Stimulated activated CD4-positive, alpha-beta T cell treated with anti-CD3 and anti-CD28 coated beads, Interleukin-12 subunit alpha, Interleukin-12 subunit beta, amount 100 ng/mL, for 4 hours (primary cell): ENCODE data around the gene STX2.

Source experiments
- DNase-seq: peaks from one replicate; pipeline ENCODE4 v3.0.0-alpha.2; 2020

STX2 gene

GRCh38 chr12:130829391-130830245, 9.4 kb downstream of the STX2 start:
- DNase-seq = no peak

DNA sequence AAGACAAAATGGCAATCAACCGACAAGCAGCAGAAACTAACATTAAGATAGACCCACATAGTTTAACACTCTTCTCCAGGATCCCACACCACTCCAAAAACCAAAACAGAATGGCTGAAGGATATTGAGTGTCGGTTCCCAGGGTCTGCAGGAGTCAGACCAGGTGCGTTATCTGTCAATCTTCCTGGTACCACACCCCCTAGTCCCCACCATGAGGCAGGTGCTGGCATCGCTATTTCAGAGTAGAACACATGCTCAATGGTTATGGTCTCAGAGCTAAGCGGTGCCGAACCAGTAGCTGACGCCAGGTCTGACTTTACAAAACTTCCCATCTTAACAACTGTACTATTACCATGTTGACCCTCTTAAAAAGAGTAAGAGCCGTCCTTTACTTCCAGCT, 10.2 kb downstream of the STX2 start:
- no peak for DNase-seq

- no peak for DNase-seq
Observed at GRCh38 chr12:130827432-130827831, 11.6 kb downstream of the STX2 start.

DNA sequence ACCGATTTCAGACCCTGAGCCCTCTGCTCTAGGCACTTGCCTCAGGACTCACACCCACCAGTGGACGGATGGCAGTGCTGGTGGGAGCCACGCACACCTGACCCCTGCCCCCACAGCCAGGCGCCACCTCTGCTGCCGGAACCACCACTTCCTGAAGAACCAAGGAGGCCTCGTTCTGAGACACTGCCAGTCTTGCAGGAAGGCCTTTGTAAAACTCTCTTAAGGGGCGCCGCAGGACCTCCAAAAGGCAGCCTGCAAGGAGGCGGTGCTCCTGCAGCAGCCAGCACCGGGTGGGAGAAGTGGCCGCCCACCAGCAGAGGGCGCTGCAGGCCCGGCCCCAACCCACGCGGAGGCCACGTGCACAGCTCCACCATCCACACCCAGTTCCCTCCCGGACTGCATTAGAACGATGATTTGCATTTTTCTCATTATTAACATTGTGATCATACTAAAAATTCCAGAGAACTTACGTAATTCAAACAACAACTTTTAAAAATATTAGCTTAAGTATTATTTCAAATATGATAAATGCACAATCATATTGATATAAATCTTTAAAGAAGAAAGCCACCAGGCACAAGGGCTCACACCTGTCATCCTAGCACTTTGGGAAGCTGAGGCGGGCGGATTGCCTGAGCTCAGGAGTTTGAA, 12.8 kb downstream of the STX2 start:
- DNase-seq = peak; percentile 68

- DNase-seq = no peak
Observed at GRCh38 chr12:130825771-130826150, 13.3 kb downstream of the STX2 start.

DNA sequence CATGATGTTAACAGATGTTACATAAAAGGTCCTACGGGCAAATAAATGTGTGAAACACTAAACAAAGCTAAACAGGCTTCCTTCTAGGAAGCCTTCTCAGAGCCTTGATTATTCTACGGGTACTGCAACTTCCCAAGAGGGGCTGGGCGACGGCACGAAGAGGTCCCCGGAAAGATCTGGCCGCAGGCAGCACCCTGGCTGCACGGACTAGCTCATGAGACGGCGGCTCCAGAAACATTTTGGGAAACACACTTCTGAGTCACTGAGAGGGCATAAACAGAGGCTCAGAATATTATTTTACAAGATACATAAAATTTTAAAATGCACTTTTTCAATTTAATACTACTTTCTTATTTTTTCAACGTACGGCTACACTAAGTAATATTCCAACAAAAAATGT, 19.4 kb downstream of the STX2 start:
- DNase-seq = no peak

DNA sequence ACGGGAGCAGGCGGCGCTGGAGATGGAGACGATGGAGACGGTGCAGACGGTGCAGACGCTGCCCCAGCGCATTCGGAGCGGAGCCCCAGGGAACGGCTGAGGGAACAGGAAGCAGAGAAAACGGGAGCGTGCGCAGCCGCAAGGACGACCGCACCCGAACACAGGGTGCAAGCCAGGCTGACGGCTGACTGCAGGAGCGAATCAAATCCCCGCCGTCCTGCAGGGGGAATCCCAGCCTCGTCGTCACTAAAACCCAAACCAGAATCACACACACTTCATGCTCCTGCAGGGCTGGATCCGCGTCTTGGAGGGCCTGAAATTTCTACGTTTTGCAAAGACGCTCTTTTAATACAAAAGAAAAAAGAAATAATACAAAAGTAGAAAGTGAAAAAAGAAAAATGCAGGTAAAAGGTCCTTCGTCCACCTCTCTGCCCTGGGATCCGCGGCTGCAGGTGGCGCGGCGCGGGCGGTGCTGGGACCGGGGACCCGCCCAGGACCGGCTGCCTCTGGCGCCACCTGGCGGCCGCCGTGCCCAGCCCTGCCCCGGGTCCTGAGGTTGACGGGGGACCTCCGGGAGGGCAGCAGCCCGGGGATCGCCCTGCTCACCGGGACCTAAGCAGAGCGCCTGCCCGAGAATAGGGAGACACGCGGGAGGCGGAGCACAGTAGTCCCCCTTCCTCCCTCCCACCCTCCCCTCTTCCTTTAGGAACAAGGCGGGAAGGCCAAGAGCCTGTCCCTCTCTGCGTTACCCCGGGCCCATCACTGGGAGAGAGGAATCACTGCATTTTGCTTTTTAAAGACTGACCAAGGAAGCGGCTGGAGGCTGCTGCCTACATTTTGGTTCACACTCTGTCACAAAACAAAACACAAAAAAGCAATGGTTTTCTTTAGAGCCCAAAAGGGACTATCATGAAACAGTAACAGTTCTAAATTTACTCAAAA, 20.1 kb downstream of the STX2 start:
- peak; percentile 79 for DNase-seq

DNA sequence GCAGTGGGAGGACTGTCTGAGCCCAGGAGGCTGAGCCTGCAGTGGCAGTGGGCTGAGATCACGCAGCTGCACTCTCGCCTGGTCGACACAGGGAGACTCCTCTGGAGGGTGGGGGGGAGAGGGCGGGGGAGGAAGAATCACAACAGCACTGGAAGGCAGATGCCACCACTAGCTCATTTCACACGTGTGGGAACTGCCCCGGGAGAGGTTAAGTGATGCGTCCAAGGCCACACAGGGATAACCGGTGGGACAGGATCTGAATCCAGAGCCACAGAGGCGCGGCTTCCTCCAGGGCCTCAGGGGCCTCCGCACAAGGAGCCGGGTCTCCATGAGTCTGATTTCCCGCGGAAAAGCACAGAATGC, 20.8 kb downstream of the STX2 start:
- no peak for DNase-seq

- DNase-seq = no peak
Observed at GRCh38 chr12:130817804-130818203, 21.2 kb downstream of the STX2 start.

GRCh38 chr12:130816097-130816496, 23.0 kb downstream of the STX2 start:
- no peak for DNase-seq

DNA sequence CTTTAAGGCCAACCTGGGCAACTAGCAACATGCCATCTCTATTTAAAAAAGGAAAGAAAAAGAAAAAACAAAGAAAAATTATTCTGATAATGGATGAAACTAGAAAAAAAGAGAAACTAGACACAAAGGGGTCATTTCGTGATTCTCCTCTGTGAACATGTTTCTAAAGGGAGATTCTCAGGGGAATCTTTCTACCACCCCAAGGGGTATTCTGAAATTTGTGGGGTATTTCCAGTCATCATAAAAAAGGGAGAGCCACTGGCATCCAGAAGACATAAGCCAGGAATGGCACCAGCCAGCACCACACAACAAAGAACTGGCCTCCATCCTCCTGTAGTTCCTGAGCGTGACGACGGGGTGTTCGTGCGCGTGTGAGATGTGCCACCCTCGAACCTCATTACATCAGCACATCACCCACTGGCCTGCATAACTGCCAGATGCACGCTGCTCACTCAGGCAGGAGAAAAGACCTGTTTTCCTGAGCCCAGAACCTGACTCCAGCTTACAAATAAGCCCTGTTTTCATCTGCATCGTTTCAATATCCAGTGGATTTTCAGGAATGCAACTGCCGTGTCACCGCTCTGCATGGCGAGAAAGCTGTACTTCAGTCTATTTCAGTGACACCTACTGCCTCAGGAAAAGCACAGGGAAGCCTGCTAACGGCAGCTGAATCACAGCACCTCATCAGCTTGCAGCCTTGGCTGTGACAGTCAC, 23.9 kb downstream of the STX2 start:
- no peak for DNase-seq

DNA sequence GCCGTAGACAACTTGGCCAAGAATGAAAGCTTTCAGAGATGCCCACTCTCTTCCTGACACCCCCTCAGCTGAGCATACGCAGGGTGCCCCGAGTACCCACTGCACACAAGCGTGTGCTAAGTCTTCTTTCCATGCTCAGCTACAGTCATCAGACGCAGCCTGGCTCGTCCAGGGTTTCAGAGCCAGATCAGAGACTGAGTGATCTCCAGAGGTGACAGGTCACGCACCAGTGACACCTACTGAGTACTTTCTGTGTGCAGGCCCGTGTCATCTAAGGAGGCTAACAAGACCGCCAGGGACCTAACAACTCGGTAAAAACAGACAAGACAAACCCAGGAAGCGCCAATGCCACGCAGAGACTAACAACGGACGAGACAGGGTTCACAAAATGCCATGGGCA, 25.1 kb downstream of the STX2 start:
- no peak for DNase-seq

DNA sequence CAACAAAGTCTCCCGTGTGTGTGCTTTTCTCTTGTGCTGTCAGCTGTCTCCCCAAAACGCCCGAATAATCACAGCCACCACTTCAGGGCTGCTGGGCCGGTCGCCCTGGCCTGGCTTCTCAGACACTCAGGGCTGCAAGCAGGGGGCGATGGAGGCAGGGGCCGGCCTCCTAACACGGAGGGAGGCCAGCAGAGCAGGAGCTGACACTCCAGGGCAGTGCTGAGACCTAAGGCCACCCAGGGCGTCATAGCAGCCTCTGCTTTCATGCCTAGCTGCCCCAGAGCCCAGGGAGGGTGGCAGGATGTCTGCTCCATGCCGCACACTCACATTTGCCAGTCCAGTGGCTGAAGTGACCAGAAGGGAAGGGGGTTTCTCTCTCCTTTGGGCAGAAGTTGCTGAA, 25.6 kb downstream of the STX2 start:
- no peak for DNase-seq

GRCh38 chr12:130809791-130810190, 29.3 kb downstream of the STX2 start:
- no peak for DNase-seq

DNA sequence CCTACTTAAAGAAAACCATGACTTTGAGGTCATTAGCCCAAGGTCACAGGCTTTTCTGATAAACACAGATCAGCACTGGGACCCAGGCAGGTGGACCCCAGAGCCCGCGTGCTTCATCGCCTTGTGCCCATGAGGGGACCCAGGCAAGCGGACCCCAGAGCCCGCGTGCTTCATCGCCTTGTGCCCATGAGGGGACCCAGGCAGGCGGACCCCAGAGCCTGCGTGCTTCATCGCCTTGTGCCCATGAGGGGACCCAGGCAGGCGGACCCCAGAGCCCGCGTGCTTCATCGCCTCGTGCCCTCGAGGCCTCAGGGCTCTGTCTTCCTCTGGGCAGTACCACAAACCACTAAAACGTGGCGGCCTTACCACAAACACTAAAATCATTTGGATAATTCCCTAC, 31.7 kb downstream of the STX2 start:
- DNase-seq = no peak

DNA sequence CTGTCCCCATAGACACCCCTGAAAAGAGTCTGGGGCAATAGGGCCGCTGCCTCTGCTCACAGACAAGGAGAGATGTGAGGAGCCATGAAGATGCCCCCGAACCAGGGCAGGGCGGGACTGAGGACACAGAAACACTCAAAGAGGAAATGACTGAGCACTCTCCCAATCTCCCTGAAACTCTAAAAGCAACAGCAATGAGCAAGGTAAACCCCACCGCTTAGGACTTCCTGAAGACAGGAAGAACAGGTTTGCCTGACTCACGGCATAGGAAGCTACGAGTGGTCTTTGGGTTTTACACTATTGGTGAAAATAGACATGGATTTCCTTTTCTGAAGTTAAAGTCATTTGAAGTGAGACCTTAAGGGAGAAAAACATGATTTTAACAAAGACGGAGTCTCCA, 32.5 kb downstream of the STX2 start:
- no peak for DNase-seq

GRCh38 chr12:130805635-130806034, 33.4 kb downstream of the STX2 start:
- DNase-seq = no peak

GRCh38 chr12:130804216-130804615, 34.8 kb downstream of the STX2 start:
- no peak for DNase-seq

- DNase-seq = no peak
Observed at GRCh38 chr12:130803702-130804101, 35.3 kb downstream of the STX2 start.

- DNase-seq = no peak
Observed at GRCh38 chr12:130800312-130800711, 38.7 kb downstream of the STX2 start.

DNA sequence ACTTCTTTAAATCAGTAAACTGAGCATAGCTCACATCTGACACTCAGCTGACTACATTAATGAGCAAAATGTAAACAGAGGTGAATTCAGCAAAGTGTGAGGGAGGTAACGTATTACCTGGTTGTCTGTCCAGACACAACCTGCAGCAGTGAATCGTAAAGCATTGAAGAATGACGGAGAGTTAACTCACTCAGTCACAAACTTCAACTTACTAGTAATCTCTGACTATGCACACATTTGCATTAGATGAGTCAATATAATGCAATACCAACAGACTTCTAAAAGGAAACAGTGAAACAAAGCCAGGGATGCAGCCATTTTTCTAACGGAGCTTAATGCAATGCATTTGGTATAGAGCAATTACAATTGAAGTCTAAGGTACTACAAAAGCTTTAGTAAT, 40.0 kb downstream of the STX2 start:
- DNase-seq = no peak

- peak; percentile 16 for DNase-seq
Observed at GRCh38 chr12:130796985-130797686, 41.9 kb downstream of the STX2 start.
